ENCODE data around the gene SPDYC. TPM values are rescaled to one million over a fixed set of nuclear protein-coding genes. Genes with fewer than 3 reads are reported as not detected.
"Not testable (repeated sequence)": the region's sequence is repeated elsewhere in the genome, so short reads cannot be mapped to it uniquely, and the experiment has no call there.

Gene SPDYC
- total RNA-seq, 2 experiments from 2014 or later, result not detected

DNA sequence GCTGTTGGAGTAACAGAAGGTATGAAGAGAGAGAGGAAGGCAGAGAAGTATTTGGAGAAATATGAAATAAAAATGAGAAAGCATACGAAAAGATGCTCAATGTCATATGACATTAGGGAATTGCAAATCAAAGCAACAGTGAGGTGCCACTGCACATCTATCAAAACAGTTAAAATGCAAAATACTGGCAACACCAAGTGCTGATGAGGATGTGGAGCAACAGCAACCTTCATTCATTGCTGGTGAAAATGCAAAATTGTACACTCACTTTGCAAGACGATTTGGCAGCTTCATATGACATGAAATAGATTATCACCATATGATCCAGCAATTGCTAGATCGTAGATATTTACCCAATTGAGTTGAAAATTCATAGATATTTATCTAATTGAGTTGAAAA is 9.4 kb upstream of the SPDYC start:
- DNase-seq, result no peak
- Mint-ChIP-seq H3K27me3 (peaks cover 12% of the 10 kb centered on the region), H3K36me3 (ENCODE audit: low read depth) (no peaks in the 10 kb centered on the region), H3K27ac (no peak overlapping the region), H3K9me3 (no peaks in the 10 kb centered on the region), H3K4me3 (no peak overlapping the region), H3K4me1 (peaks cover 5% of the 10 kb centered on the region)
- POLR2A ChIA-PET, result no interaction called here
- CTCF ChIA-PET, result no interaction called here

DNA sequence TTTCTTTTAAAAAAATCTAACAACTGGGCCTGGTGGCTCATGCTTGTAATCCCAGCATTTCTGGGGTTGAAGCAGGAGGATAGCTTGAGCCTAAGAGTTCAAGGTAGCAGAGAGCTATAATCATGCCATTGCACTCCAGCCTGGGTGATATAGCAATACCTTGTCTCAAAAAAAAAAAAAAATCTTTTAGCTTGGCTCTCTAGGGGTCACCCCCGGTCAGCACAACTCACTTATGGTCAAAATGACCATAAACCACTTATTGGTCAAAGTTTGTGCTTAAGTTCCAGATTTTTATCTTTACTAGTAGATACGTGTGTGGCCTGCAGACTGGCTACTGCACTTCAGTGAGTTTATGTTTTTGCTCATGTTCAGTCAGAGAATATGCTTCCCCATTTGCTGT is 6.3 kb upstream of the SPDYC start:
- no peak for DNase-seq
- H3K36me3 Mint-ChIP-seq (ENCODE audit: low read depth), result no peaks in the 10 kb centered on the region
- no peak overlapping the region for H3K4me3 Mint-ChIP-seq
- ChIA-PET POLR2A (no interaction called here), CTCF (no interaction called here)
- H3K27ac Mint-ChIP-seq, result no peak overlapping the region
- H3K27me3 Mint-ChIP-seq, result peaks cover 10% of the 10 kb centered on the region
- H3K4me1 Mint-ChIP-seq, result peaks cover 5% of the 10 kb centered on the region
- no peaks in the 10 kb centered on the region for H3K9me3 Mint-ChIP-seq

- CTCF ChIA-PET, result interaction anchor here (0.6 kb wide), 1 partner anchor 75 kb away, joined by 4 read pairs; no protein-coding TSS in a partner anchor
- Mint-ChIP-seq H3K27ac (no peak overlapping the region), H3K27me3 (peaks cover 2% of the 10 kb centered on the region), H3K4me1 (peaks cover 11% of the 10 kb centered on the region), H3K4me3 (no peak overlapping the region), H3K9me3 (no peaks in the 10 kb centered on the region), H3K36me3 (ENCODE audit: low read depth) (no peaks in the 10 kb centered on the region)
- POLR2A ChIA-PET, result interaction anchor here (1.3 kb wide), 1 partner anchor 30 kb away, joined by 3 read pairs; no protein-coding TSS in a partner anchor
- no peak for DNase-seq
Observed at GRCh38 chr11:65165410-65166317, 4.4 kb upstream of the SPDYC start.

GRCh38 chr11:65166893-65167292 is 3.1 kb upstream of the SPDYC start:
- Mint-ChIP-seq H3K27ac (no peak overlapping the region), H3K9me3 (no peaks in the 10 kb centered on the region), H3K4me3 (no peak overlapping the region), H3K36me3 (ENCODE audit: low read depth) (no peaks in the 10 kb centered on the region), H3K4me1 (peaks cover 11% of the 10 kb centered on the region), H3K27me3 (no peaks in the 10 kb centered on the region)
- POLR2A ChIA-PET, result no interaction called here
- CTCF ChIA-PET, result no interaction called here
- no peak for DNase-seq

GRCh38 chr11:65167656-65168055 is 2.4 kb upstream of the SPDYC start:
- CTCF ChIA-PET, result no interaction called here
- no peak for DNase-seq
- Mint-ChIP-seq H3K4me3 (no peak overlapping the region), H3K4me1 (peaks cover 11% of the 10 kb centered on the region), H3K9me3 (no peaks in the 10 kb centered on the region), H3K27ac (no peak overlapping the region), H3K36me3 (ENCODE audit: low read depth) (no peaks in the 10 kb centered on the region), H3K27me3 (no peaks in the 10 kb centered on the region)
- POLR2A ChIA-PET, result no interaction called here

- H3K36me3 Mint-ChIP-seq (ENCODE audit: low read depth), result no peaks in the 10 kb centered on the region
- peaks cover 11% of the 10 kb centered on the region for H3K4me1 Mint-ChIP-seq
- no peaks in the 10 kb centered on the region for H3K9me3 Mint-ChIP-seq
- peak overlapping the region; percentile 70 for H3K27ac Mint-ChIP-seq
- no peaks in the 10 kb centered on the region for H3K27me3 Mint-ChIP-seq
- POLR2A ChIA-PET, result interaction anchor here (1.2 to 2.7 kb wide), 3 partner anchors 11 to 34 kb away, joined by 3 to 10 read pairs (median 5); partner anchors contain the start of gene CAPN1
- DNase-seq, result no peak
- H3K4me3 Mint-ChIP-seq, result no peak overlapping the region
- CTCF ChIA-PET, result interaction anchor here (1.3 to 1.5 kb wide), 2 partner anchors 10 to 58 kb away, joined by 3 read pairs; partner anchors contain the start of gene TM7SF2
Observed at GRCh38 chr11:65169164-65169641, 830 bp upstream of the SPDYC start.

- H3K4me3 Mint-ChIP-seq, result no peak overlapping the region
Observed at GRCh38 chr11:65172600-65172999, 2.6 kb downstream of the SPDYC start.

DNA sequence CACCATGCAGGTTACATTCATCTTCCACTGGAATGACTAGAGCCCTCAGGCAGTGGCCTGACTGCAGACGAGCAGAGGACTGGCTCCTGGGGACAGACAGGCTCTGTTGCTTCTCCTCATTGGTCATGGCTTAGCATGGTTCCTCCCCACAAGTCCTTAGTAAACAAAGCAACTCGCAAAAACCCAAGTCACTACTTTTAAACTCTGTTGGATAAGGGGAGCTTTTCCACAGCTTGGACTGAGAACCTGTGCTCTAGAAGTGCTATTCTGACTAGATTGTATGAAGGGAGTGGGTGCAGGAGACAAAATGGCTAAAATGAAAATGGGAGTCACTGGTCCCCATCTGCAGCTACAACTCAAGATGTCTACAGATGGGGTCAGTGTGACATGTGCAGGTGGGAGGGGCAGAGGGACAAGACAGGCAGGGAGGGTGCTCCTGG is 4.6 kb downstream of the SPDYC start:
- DNase-seq; H3K4me3 Mint-ChIP-seq; POLR2A ChIA-PET; H3K4me1 Mint-ChIP-seq; H3K9me3 Mint-ChIP-seq; H3K27me3 Mint-ChIP-seq; H3K36me3 Mint-ChIP-seq (ENCODE audit: low read depth); H3K27ac Mint-ChIP-seq: not testable (repeated sequence)
- CTCF ChIA-PET, result interaction anchor here (0.5 kb wide), 1 partner anchor 68 kb away, joined by 3 read pairs; no protein-coding TSS in a partner anchor

More at GRCh38 chr11:65172600-65172999, 2.6 kb downstream of the SPDYC start:
- POLR2A ChIA-PET, result no interaction called here
- no peak for DNase-seq
- Mint-ChIP-seq H3K36me3 (ENCODE audit: low read depth) (no peaks in the 10 kb centered on the region), H3K4me1 (peaks cover 11% of the 10 kb centered on the region), H3K27me3 (no peaks in the 10 kb centered on the region), H3K27ac (no peak overlapping the region), H3K9me3 (no peaks in the 10 kb centered on the region)
- CTCF ChIA-PET, result interaction anchor here (1.3 kb wide), 1 partner anchor 37 kb away, joined by 5 read pairs; no protein-coding TSS in a partner anchor

GRCh38 chr11:65180877-65181568 is 11.0 kb downstream of the SPDYC start:
- POLR2A ChIA-PET, result interaction anchor here (0.7 to 3.9 kb wide), 11 partner anchors 12 to 318 kb away, joined by 3 to 30 read pairs (median 7); partner anchors contain the start of genes FAU, MRPL49, POLA2 and SPDYC

DNA sequence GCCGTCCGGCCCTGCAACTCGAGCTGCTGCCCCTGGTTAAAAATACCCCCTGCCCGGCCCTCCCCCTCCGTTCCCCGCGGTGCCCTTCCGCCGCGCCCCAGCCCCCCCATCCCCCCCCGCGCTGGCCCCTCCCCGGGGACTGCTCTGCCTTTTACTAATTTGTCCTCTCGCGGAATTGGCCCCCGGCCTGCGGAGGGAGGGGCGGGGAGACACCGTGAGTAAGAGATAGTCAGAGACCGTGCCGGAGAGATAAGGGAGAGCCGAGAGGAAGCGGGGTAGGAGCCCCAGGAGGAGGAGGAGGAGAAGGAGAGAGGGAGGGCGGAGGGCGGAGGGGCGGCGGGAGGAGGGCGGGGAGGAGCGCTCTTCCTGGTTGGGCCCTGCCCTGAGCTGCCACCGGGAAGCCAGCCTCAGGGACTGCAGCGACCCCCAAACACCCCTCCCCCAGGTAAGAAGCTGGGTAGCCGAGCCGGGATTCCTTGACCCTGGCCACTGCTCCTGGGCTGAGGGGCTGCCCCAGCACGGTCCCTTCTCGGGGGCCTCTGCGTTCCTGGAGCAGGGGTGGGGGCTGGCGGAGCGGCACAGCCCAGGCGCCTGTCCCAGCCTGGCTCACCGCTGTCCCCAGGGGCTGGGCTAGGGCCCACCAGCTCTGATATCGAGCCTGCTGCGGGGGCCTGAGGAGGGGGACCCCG is 11.7 kb downstream of the SPDYC start, which contains the start of gene CAPN1:
Gene CAPN1, plus strand, starts transcription at position 360 of the 689 bp plus-strand sequence. CDS start 774 bp downstream, outside the sequence.
- Mint-ChIP-seq H3K36me3 (ENCODE audit: low read depth) (peaks cover 14% of the 10 kb centered on the region), H3K4me1 (peaks cover 25% of the 10 kb centered on the region), H3K27me3 (no peaks in the 10 kb centered on the region), H3K9me3 (no peaks in the 10 kb centered on the region), H3K4me3 (peak within 1 kb of the TSS; percentile 95), H3K27ac (peak within 1 kb of the TSS; percentile 85)
- peak; percentile 83 for DNase-seq
- POLR2A ChIA-PET, result interaction anchor here (0.7 to 3.9 kb wide), 11 partner anchors 12 to 318 kb away, joined by 3 to 30 read pairs (median 7); partner anchors contain the start of genes FAU, MRPL49, POLA2 and SPDYC
- CTCF ChIA-PET, result interaction anchor here (0.9 to 1.5 kb wide), 6 partner anchors 46 to 169 kb away, joined by 3 to 6 read pairs (median 4); partner anchors contain the start of gene DPF2

More at GRCh38 chr11:65180877-65181568, 11.0 kb downstream of the SPDYC start:
- Mint-ChIP-seq H3K9me3 (no peaks in the 10 kb centered on the region), H3K27me3 (no peaks in the 10 kb centered on the region), H3K4me1 (peaks cover 25% of the 10 kb centered on the region), H3K36me3 (ENCODE audit: low read depth) (peaks cover 9% of the 10 kb centered on the region), H3K4me3 (peak overlapping the region; percentile 95), H3K27ac (peak overlapping the region; percentile 65)
- peak; percentile 65 for DNase-seq
- CTCF ChIA-PET, result interaction anchor here (0.9 to 2.2 kb wide), 7 partner anchors 46 to 168 kb away, joined by 3 to 9 read pairs (median 4); no protein-coding TSS in a partner anchor

GRCh38 chr11:65182258-65183170 is 12.5 kb downstream of the SPDYC start:
- ChIA-PET CTCF (interaction anchor here (0.9 to 1.5 kb wide), 5 partner anchors 47 to 151 kb away, joined by 3 to 6 read pairs (median 3); partner anchors contain the start of gene DPF2), POLR2A (interaction anchor here (0.9 to 3.9 kb wide), 9 partner anchors 13 to 317 kb away, joined by 3 to 30 read pairs (median 10); partner anchors contain the start of genes FAU, MRPL49, POLA2 and SPDYC)
- peak overlapping the region; percentile 95 for H3K4me3 Mint-ChIP-seq
- H3K9me3 Mint-ChIP-seq, result no peaks in the 10 kb centered on the region
- H3K27ac Mint-ChIP-seq, result peak overlapping the region; percentile 75
- H3K4me1 Mint-ChIP-seq, result peaks cover 25% of the 10 kb centered on the region
- DNase-seq, result no peak
- no peaks in the 10 kb centered on the region for H3K27me3 Mint-ChIP-seq
- H3K36me3 Mint-ChIP-seq (ENCODE audit: low read depth), result peaks cover 21% of the 10 kb centered on the region

All from activated CD4-positive, alpha-beta memory T cell treated with anti-CD3 and anti-CD28 coated beads, Interleukin-2, amount 10 ng/mL, durations not matched to agents 7 days and 5 days (primary cell).